ENCODE data around the gene CHST7.
"Not testable (repeated sequence)": the region's sequence is repeated elsewhere in the genome, so short reads cannot be mapped to it uniquely, and the experiment has no call there.

DNA sequence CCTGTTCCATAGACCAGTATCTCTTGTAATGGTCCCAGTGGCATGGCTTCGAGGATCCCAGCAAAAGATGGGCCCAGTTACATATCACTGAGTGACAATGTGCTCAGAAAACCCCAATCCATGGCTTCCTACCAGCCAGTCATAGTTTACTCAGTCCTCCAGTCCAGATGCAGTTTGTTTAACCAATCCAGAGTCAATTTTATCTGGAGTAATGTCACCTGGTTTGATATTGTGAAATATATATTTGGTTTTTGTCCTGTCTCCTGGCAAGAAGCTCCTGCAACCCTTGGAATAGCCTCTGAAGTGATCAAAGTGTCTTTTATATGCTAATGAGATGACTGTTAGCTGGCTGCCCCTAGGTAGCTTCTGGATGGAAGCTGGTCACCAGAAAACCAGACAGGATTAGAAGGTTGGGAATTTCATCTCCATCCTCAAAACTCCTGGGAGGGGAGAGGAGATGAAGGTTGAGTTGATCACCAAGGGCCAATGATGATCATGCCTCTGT, 43.1 kb upstream of the CHST7 start:
- TF ChIP-seq, protein P1, sequence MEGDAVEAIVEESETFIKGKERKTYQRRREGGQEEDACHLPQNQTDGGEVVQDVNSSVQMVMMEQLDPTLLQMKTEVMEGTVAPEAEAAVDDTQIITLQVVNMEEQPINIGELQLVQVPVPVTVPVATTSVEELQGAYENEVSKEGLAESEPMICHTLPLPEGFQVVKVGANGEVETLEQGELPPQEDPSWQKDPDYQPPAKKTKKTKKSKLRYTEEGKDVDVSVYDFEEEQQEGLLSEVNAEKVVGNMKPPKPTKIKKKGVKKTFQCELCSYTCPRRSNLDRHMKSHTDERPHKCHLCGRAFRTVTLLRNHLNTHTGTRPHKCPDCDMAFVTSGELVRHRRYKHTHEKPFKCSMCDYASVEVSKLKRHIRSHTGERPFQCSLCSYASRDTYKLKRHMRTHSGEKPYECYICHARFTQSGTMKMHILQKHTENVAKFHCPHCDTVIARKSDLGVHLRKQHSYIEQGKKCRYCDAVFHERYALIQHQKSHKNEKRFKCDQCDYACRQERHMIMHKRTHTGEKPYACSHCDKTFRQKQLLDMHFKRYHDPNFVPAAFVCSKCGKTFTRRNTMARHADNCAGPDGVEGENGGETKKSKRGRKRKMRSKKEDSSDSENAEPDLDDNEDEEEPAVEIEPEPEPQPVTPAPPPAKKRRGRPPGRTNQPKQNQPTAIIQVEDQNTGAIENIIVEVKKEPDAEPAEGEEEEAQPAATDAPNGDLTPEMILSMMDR (IDR thresholded peaks at IDR 0.05): not testable (repeated sequence)
- TF ChIP-seq EZH2 (IDR thresholded peaks at IDR 0.05; ENCODE audit: borderline replicate concordance, insufficient read depth, low read depth, low read length, poor library complexity, severe bottlenecking): not testable (repeated sequence)
